Hepatocyte (in vitro differentiated cells): Measurements from ENCODE around the gene ARHGAP28.

ENCODE experiments used
- CTCF ChIP-seq: fragments of 200-600 bp; sonication (generic); IDR thresholded peaks from 2 replicates; pipeline ENCODE4 v1.5.1; 2016; ENCODE audit warnings: antibody characterized with exemption, mild to moderate bottlenecking; ENCODE audit not compliant: poor library complexity
- EZH2 ChIP-seq: fragments of 200-600 bp; sonication (generic); IDR thresholded peaks from 2 replicates; pipeline ENCODE4 v1.6.1; 2016; ENCODE audit warnings: antibody characterized with exemption, mild to moderate bottlenecking, borderline replicate concordance
- EZH2phosphoT487 ChIP-seq: fragments of 200-600 bp; sonication (generic); IDR thresholded peaks from one replicate; pipeline ENCODE4 v1.6.1; 2018; ENCODE audit warnings: antibody characterized with exemption, mild to moderate bottlenecking, low read depth, moderate library complexity; ENCODE audit not compliant: unreplicated experiment, severe bottlenecking

DNA sequence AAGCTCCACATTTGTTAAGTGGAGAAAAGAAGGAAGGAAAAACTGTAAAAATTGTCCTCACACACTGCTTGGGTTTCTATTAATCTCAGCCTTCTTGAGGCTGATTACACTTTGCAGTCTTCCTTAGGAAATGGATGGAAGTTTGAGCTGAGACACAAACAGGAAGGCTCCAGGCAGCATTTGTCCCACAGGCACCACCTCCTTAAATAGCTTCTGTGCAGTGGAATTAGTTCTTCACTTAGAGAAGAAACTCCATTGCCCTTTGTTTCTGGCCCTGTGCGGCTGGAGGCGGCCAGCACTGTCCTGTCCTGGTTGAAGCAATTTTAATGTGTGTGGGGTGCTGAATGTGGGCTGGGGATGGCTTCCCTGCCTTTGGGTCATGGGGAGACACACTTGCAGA is 44.3 kb downstream of the ARHGAP28 start:
- no peak for TF ChIP-seq CTCF
- no peak for TF ChIP-seq EZH2
- TF ChIP-seq EZH2phosphoT487: no peak
